Tibial artery (tissue), 4 donors: ENCODE data around the gene TAS2R60.

Experiments
- DNase-seq, 2 donors: peaks; one replicate each; pipeline ENCODE4 v3.0.0-alpha.2; 2019
- H3K27ac ChIP-seq, 2 donors: fragments of 200-600 bp; sonication (generic) in 1 of 2; 1 replicate in 1 of 2; 2 replicates in 1 of 2; pipeline ENCODE4 v1.5.1; 2018 to 2019; ENCODE audit warnings: mild to moderate bottlenecking in 1 of 2
- H3K27me3 ChIP-seq, 2 donors: fragments of 200-600 bp; sonication (generic) in 1 of 2; one replicate each; pipeline versions ENCODE4 v1.5.1 to v1.6.0; 2016 to 2019
- H3K36me3 ChIP-seq, 3 donors: fragments of 200-600 bp; sonication (generic) in 2 of 3; one replicate each; pipeline ENCODE4 v1.5.1; 2016 to 2019; ENCODE audit warnings: mild to moderate bottlenecking in 2 of 3
- H3K4me1 ChIP-seq, 4 donors: fragments of 200-600 bp; sonication (generic) in 2 of 4; 1 replicate in 3 of 4; 2 replicates in 1 of 4; pipeline ENCODE4 v1.5.1; 2016 to 2019
- H3K4me3 ChIP-seq, 2 donors: fragments of 200-600 bp; sonication (generic) in 1 of 2; 1 replicate in 1 of 2; 2 replicates in 1 of 2; pipeline ENCODE4 v1.5.1; 2018 to 2019; ENCODE audit warnings: mild to moderate bottlenecking in 2 of 2
- H3K9me3 ChIP-seq, 3 donors: fragments of 200-600 bp; sonication (generic) in 1 of 3; one replicate each; pipeline ENCODE4 v1.5.1; 2016 to 2019
- CTCF ChIP-seq, 2 experiments: fragments of 200-600 bp in 1 of 2; fragments of 450-650 bp in 1 of 2; IDR thresholded peaks; one replicate each; pipeline ENCODE4 v1.5.1; 2017 to 2019; ENCODE audit warnings: antibody characterized with exemption in 2 of 2, mild to moderate bottlenecking in 1 of 2, moderate library complexity in 1 of 2
- intact Hi-C: fragments of 100-400 bp; cut with DNase I; formaldehyde crosslinking; loops from one replicate; pipeline ENCODE4 v1.15.0; 2023; ENCODE audit warnings: low total_unique reads

TAS2R60 gene

GRCh38 chr7:143487061-143487460 lies 43.8 kb downstream of the TAS2R60 start:
- H3K4me3 ChIP-seq, result no peak overlapping the region
- no peak for TF ChIP-seq CTCF (IDR thresholded peaks at IDR 0.05)
- H3K4me1 ChIP-seq, result peaks cover 0 to 6% (median 0%) of the 10 kb centered on the region in 4 donors
- DNase-seq, result no peak
- no peaks in the 10 kb centered on the region for H3K36me3 ChIP-seq
- no peak overlapping the region for H3K27ac ChIP-seq
- no peaks in the 10 kb centered on the region for H3K9me3 ChIP-seq
- H3K27me3 ChIP-seq, result no peaks in the 10 kb centered on the region
- intact Hi-C loops, result no loop called here

GRCh38 chr7:143487566-143487965 lies 44.3 kb downstream of the TAS2R60 start:
- no peaks in the 10 kb centered on the region for H3K27me3 ChIP-seq
- TF ChIP-seq CTCF (IDR thresholded peaks at IDR 0.05), result no peak
- no peak overlapping the region for H3K4me3 ChIP-seq
- H3K4me1 ChIP-seq, result peaks cover 0 to 6% (median 0%) of the 10 kb centered on the region in 4 donors
- no peak overlapping the region for H3K27ac ChIP-seq
- DNase-seq, result peak; percentile 77 to 82
- intact Hi-C loops, result no loop called here
- H3K9me3 ChIP-seq, result no peaks in the 10 kb centered on the region
- H3K36me3 ChIP-seq, result no peaks in the 10 kb centered on the region

DNA sequence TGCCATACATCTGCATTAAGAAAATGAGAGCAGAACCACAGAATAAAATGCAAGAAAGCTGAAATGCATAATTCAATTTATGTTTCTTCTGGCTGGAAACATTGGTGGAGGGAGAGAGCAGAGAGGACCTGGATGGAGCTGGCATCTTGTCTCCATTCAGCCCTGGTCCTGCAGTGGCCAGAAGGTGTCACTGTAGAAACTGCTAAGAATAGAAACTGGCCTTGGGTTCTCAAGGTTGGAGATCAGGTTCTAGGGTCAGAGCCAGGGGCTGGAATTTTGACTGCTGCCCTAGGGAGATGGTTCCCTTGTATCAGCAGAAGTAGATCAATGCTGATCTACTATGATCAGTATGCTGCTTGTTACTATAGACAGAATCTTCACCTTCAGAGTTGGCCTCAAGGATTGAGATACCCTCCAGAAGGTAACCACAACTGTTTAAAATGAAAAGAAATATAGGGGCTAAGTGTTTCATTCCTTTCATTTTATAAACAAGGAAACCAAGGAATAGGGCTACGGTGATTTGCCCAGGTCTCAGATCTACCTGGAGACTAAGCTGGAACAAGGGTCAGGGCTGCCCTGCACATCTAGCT lies 47.6 kb downstream of the TAS2R60 start:
- H3K4me3 ChIP-seq, result no peak overlapping the region
- no peaks in the 10 kb centered on the region for H3K9me3 ChIP-seq
- peak in 1 of 2 donors; percentile 37 for DNase-seq
- H3K36me3 ChIP-seq, result no peaks in the 10 kb centered on the region
- no peak overlapping the region for H3K27ac ChIP-seq
- no peaks in the 10 kb centered on the region for H3K27me3 ChIP-seq
- intact Hi-C loops, result no loop called here
- H3K4me1 ChIP-seq, result no peaks in the 10 kb centered on the region
- peak in 1 of 2 experiments; percentile 16 for TF ChIP-seq CTCF (IDR thresholded peaks at IDR 0.05)

DNA sequence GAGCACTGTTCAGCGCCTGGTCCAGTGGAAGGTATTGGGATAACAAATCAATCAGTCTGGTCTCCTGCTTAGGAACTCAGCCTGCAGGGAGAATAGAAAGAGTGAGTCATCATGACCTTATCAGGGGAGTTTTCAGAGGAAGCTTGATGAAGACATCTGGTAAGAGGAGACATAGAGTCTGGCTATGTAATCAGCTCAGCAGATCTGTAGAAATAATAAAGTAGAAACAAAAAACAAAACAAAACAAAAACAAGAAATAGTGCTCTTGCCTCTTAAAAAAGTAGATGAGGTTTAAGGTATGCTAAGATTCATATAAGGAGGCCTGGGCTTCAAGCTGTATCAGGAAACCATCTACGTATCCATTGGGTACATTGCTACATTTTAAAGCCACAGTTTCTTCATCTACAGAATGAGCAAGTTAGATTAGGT lies 48.8 kb downstream of the TAS2R60 start:
- H3K9me3 ChIP-seq, result no peaks in the 10 kb centered on the region
- H3K4me1 ChIP-seq, result no peaks in the 10 kb centered on the region
- no peaks in the 10 kb centered on the region for H3K27me3 ChIP-seq
- H3K4me3 ChIP-seq, result no peak overlapping the region
- intact Hi-C loops, result no loop called here
- no peak for DNase-seq
- no peaks in the 10 kb centered on the region for H3K36me3 ChIP-seq
- TF ChIP-seq CTCF (IDR thresholded peaks at IDR 0.05), result no peak
- no peak overlapping the region for H3K27ac ChIP-seq

DNA sequence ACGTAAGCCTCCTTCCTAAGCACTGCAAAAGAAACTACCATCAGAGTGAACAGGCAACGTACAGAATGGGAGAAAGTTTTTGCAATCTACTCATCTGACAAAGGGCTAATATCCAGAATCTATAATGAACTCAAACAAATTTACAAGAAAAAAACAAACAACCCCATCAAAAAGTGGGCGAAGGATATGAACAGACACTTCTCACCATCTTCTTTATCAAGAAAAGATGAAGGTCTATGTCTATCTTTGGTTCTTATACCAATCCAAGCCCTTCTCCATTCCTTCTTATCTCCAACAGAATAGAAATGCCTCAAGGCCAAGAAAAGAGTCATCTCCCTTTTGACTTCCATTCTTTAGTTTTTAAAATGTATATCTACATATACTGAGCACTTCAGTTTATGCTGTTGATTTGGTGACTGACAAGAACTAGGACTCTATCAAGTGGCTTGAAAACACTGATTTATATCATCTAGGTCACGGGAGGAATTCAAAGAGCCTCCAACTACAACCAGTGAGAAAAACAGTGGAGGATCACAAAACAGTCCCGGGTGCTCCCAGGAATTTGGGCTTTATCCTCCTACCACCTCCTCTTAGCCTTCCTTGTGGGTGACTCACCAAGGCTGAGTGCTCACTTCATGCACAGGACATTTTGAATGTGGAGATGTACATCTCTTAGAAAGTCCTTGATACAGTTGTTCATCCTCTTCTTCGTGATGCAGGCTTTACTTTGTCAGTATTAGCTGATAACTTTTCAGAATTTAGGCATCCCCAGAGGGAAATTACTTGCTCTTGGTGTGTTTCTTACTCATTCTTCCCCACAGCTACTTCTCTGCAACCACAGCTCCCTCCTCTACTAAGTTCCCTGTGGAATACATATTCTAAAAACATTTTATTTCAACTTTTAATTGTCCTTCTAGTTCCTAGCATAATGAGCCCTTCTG lies 49.8 kb downstream of the TAS2R60 start:
- no peak overlapping the region for H3K4me3 ChIP-seq
- H3K4me1 ChIP-seq, result no peaks in the 10 kb centered on the region
- TF ChIP-seq CTCF (IDR thresholded peaks at IDR 0.05), result no peak
- H3K9me3 ChIP-seq, result no peaks in the 10 kb centered on the region
- no peak overlapping the region for H3K27ac ChIP-seq
- H3K36me3 ChIP-seq, result no peaks in the 10 kb centered on the region
- no peak for DNase-seq
- intact Hi-C loops, result no loop called here
- H3K27me3 ChIP-seq, result no peaks in the 10 kb centered on the region
